Esophagus squamous epithelium (tissue), 5 donors: Measurements from ENCODE around the gene FHIT. TPM values are rescaled to one million over a fixed set of nuclear protein-coding genes. Genes with fewer than 3 reads are reported as not detected.

Experiments used
- DNase-seq: peaks from one replicate; lab custom pipeline; 2025; lab: John Stamatoyannopoulos, UW
- H3K27ac ChIP-seq, 4 donors: fragments of 200-600 bp; sonication (generic); one replicate each; pipeline ENCODE4 v1.5.1; 2016 to 2019; ENCODE audit warnings: mild to moderate bottlenecking in 1 of 4
- H3K27me3 ChIP-seq, 4 donors: fragments of 200-600 bp; sonication (generic); 1 replicate in 3 of 4; 2 replicates in 1 of 4; pipeline versions ENCODE4 v1.5.1 to v1.6.0; 2017 to 2021; ENCODE audit warnings: antibody characterized with exemption in 1 of 4
- H3K36me3 ChIP-seq, 3 donors: fragments of 200-600 bp; sonication (generic); one replicate each; pipeline ENCODE4 v1.5.1; 2016 to 2019
- H3K4me1 ChIP-seq, 3 donors: fragments of 200-600 bp; sonication (generic); one replicate each; pipeline ENCODE4 v1.5.1; 2017 to 2019
- H3K4me3 ChIP-seq, 4 donors: fragments of 200-600 bp; sonication (generic); 1 replicate in 3 of 4; 2 replicates in 1 of 4; pipeline ENCODE4 v1.5.1; 2016 to 2019; ENCODE audit warnings: mild to moderate bottlenecking in 2 of 4, moderate library complexity in 1 of 4
- H3K9me3 ChIP-seq, 3 donors: fragments of 200-600 bp; sonication (generic); one replicate each; pipeline ENCODE4 v1.5.1; 2016 to 2019
- CTCF ChIP-seq, 6 experiments: fragments of 450-650 bp in 4 of 6; fragments of 200-600 bp in 2 of 6; sonication (generic) in 2 of 6; IDR thresholded peaks; one replicate each; pipeline ENCODE4 v1.5.1; 2016 to 2019; ENCODE audit warnings: antibody characterized with exemption in 6 of 6, mild to moderate bottlenecking in 4 of 6, moderate library complexity in 4 of 6
- POLR2A ChIP-seq, 4 donors: fragments of 450-650 bp; IDR thresholded peaks; one replicate each; pipeline ENCODE4 v1.6.1; 2017; ENCODE audit warnings: antibody characterized with exemption in 4 of 4, mild to moderate bottlenecking in 4 of 4, moderate library complexity in 3 of 4
- WGBS, 2 donors: methylation state at CpG; one replicate each; pipeline ENCODE4 v1.1.5; 2018; 5-methylcytosine and 5-hydroxymethylcytosine counted together
- intact Hi-C: fragments of 100-400 bp; cut with DNase I; formaldehyde crosslinking; loops from one replicate; pipeline ENCODE4 v1.15.0; 2022
- total RNA-seq, 4 donors: library from RNA; depleted of rRNA; stranded (reverse); fragments of >200 nt; gene quantifications; one replicate each; pipeline ENCODE4 v1.1.0, GENCODE V29; 2016
- donor health status: DM: yes; HTN: yes; CAD: no.

Gene FHIT
- total RNA-seq, 4 donors from 2014 or later, result 0.64 to 5.7 (median 3.1) TPM

GRCh38 chr3:60743631-60744164, 507.6 kb downstream of the FHIT start:
- Histone ChIP-seq H3K9me3 (no peaks in the 10 kb centered on the region), H3K4me1 (no peaks in the 10 kb centered on the region), H3K27me3 (no peaks in the 10 kb centered on the region), H3K36me3 (no peaks in the 10 kb centered on the region), H3K4me3 (no peak overlapping the region), H3K27ac (no peak overlapping the region)
- WGBS, 2 donors, result 6 to 27% methylated on average over 2 to 4 of the region's 4 CpGs
- TF ChIP-seq CTCF (IDR thresholded peaks at IDR 0.05) (no peak), POLR2A (IDR thresholded peaks at IDR 0.05) (no peak)
- intact Hi-C loops, result no loop called here
- no peak for DNase-seq

- no peak for DNase-seq
- intact Hi-C loops, result no loop called here
- no peaks in the 10 kb centered on the region for H3K27me3 ChIP-seq
- WGBS, 2 donors, result 66 to 68% methylated on average over 7 of the region's 8 CpGs
- no peak overlapping the region for H3K27ac ChIP-seq
- no peaks in the 10 kb centered on the region for H3K36me3 ChIP-seq
- H3K4me1 ChIP-seq, result no peaks in the 10 kb centered on the region
- H3K9me3 ChIP-seq, result no peaks in the 10 kb centered on the region
- H3K4me3 ChIP-seq, result no peak overlapping the region
- TF ChIP-seq POLR2A (IDR thresholded peaks at IDR 0.05) (no peak), CTCF (IDR thresholded peaks at IDR 0.05) (no peak)
These were observed 508.6 kb downstream of the FHIT start for GRCh38 chr3:60742606-60743145.

- no peaks in the 10 kb centered on the region for H3K27me3 ChIP-seq
- intact Hi-C loops, result no loop called here
- H3K27ac ChIP-seq, result no peak overlapping the region
- H3K36me3 ChIP-seq, result no peaks in the 10 kb centered on the region
- H3K4me1 ChIP-seq, result no peaks in the 10 kb centered on the region
- TF ChIP-seq POLR2A (IDR thresholded peaks at IDR 0.05), result no peak
- TF ChIP-seq CTCF (IDR thresholded peaks at IDR 0.05), result no peak
- H3K4me3 ChIP-seq, result no peak overlapping the region
- WGBS, 2 donors, result 61 to 68% methylated on average over 7 to 8 of the region's 8 CpGs
- no peak for DNase-seq
- no peaks in the 10 kb centered on the region for H3K9me3 ChIP-seq
These were observed 513.4 kb downstream of the FHIT start for GRCh38 chr3:60737633-60738399.

GRCh38 chr3:60730371-60730770, 520.9 kb downstream of the FHIT start:
- Histone ChIP-seq H3K36me3 (no peaks in the 10 kb centered on the region), H3K4me1 (no peaks in the 10 kb centered on the region), H3K27me3 (no peaks in the 10 kb centered on the region), H3K9me3 (no peaks in the 10 kb centered on the region), H3K27ac (no peak overlapping the region), H3K4me3 (no peak overlapping the region)
- intact Hi-C loops, result no loop called here
- TF ChIP-seq CTCF (IDR thresholded peaks at IDR 0.05) (no peak), POLR2A (IDR thresholded peaks at IDR 0.05) (no peak)
- 95 to 96% methylated on average over 9 of the region's 9 CpGs for WGBS, 2 donors
- DNase-seq, result no peak

GRCh38 chr3:60729056-60729455, 522.2 kb downstream of the FHIT start:
- DNase-seq, result no peak
- no peaks in the 10 kb centered on the region for H3K36me3 ChIP-seq
- no peaks in the 10 kb centered on the region for H3K9me3 ChIP-seq
- intact Hi-C loops, result no loop called here
- no peak overlapping the region for H3K27ac ChIP-seq
- TF ChIP-seq POLR2A (IDR thresholded peaks at IDR 0.05) (no peak), CTCF (IDR thresholded peaks at IDR 0.05) (no peak)
- H3K4me3 ChIP-seq, result no peak overlapping the region
- H3K27me3 ChIP-seq, result no peaks in the 10 kb centered on the region
- 85 to 94% methylated on average over 6 of the region's 6 CpGs for WGBS, 2 donors
- no peaks in the 10 kb centered on the region for H3K4me1 ChIP-seq
